ENCODE results near the gene CYP17A1. TPM values are rescaled to one million over a fixed set of nuclear protein-coding genes. Genes with fewer than 3 reads are reported as not detected.

Gene CYP17A1
- polyA plus RNA-seq (2013, experiment 1 of 2), result not detected
- polyA plus RNA-seq (2013, experiment 2 of 2), result not detected

GRCh38 chr10:102837230-102837721 is at the start of gene CYP17A1:
CYP17A1 (minus strand) TSS chr10:102837413; CDS start chr10:102837361, 52 bp downstream.
- Histone ChIP-seq H3K23ac (ENCODE audit: low read length in 2 of 2) (no peak within 1 kb of the TSS), H2BK12ac (ENCODE audit: low read length in 2 of 2) (no peak within 1 kb of the TSS)
- 93% methylated on average over 5 of the region's 5 CpGs for WGBS

GRCh38 chr10:102880256-102880655 is 43.0 kb upstream of the CYP17A1 start:
- Histone ChIP-seq H2AFZ (ENCODE audit: low read depth, low read length) (no peak overlapping the region), H2AK5ac (ENCODE audit: low read length, severe bottlenecking) (no peak overlapping the region), H3K36me3 (ENCODE audit: control insufficient read depth in 1 of 2, insufficient read depth in 2 of 2, low read depth in 1 of 2, low read length in 2 of 2) (peaks cover 0 to 8% of the 10 kb centered on the region in 2 experiments), H3K14ac (ENCODE audit: low read length in 2 of 2) (no peak overlapping the region), H2BK12ac (ENCODE audit: low read length in 2 of 2) (no peak overlapping the region), H3K27ac (ENCODE audit: low read length, poor library complexity, severe bottlenecking) (no peak overlapping the region), H3K18ac (ENCODE audit: low read depth in 1 of 2, low read length in 2 of 2) (no peak overlapping the region), H4K91ac (ENCODE audit: low read length) (no peak overlapping the region), H3K4me2 (ENCODE audit: low read length, poor library complexity, severe bottlenecking) (no peak overlapping the region), H2BK120ac (ENCODE audit: low read depth, low read length) (no peak overlapping the region), H4K8ac (ENCODE audit: low read length) (no peak overlapping the region), H2BK5ac (ENCODE audit: low read depth, low read length, poor library complexity, severe bottlenecking) (no peak overlapping the region), H3K4me1 (ENCODE audit: control insufficient read depth, insufficient read depth, low read depth, low read length) (no peaks in the 10 kb centered on the region), H3K4ac (ENCODE audit: low read depth in 1 of 2, low read length in 2 of 2) (no peak overlapping the region), H3K9ac (ENCODE audit: low read length) (no peak overlapping the region), H2BK15ac (ENCODE audit: low read depth, poor library complexity, severe bottlenecking) (no peak overlapping the region), H3K4me3 (ENCODE audit: insufficient read depth in 1 of 2, low read depth in 1 of 2, low read length in 2 of 2) (no peak overlapping the region), H3K79me1 (replicated peaks; ENCODE audit: low read length, poor library complexity, severe bottlenecking) (no peaks in the 10 kb centered on the region), H3K23ac (ENCODE audit: low read length in 2 of 2) (no peak overlapping the region), H3K27me3 (ENCODE audit: control insufficient read depth in 1 of 2, insufficient read depth in 1 of 2, low read length in 2 of 2) (no peaks in the 10 kb centered on the region), H3K9me3 (ENCODE audit: control insufficient read depth, low read length) (no peaks in the 10 kb centered on the region)
- no peak for DNase-seq
- 96% methylated on average over 2 of the region's 2 CpGs for WGBS

More at GRCh38 chr10:102837230-102837721, at the start of gene CYP17A1:
- H2BK5ac ChIP-seq (ENCODE audit: low read depth, low read length, poor library complexity, severe bottlenecking), result no peak within 1 kb of the TSS
- H3K9ac ChIP-seq (ENCODE audit: low read length), result no peak within 1 kb of the TSS
- no peaks in the 10 kb centered on the region for H3K36me3 ChIP-seq (ENCODE audit: control insufficient read depth in 1 of 2, insufficient read depth in 2 of 2, low read depth in 1 of 2, low read length in 2 of 2)
- H3K9me3 ChIP-seq (ENCODE audit: control insufficient read depth, low read length), result peaks cover 13% of the 10 kb centered on the region
- H3K4ac ChIP-seq (ENCODE audit: low read depth in 1 of 2, low read length in 2 of 2), result no peak within 1 kb of the TSS
- no peaks in the 10 kb centered on the region for H3K79me1 ChIP-seq (replicated peaks; ENCODE audit: low read length, poor library complexity, severe bottlenecking)
- H4K8ac ChIP-seq (ENCODE audit: low read length), result no peak within 1 kb of the TSS
- no peak within 1 kb of the TSS for H3K4me2 ChIP-seq (ENCODE audit: low read length, poor library complexity, severe bottlenecking)
- H4K91ac ChIP-seq (ENCODE audit: low read length), result no peak within 1 kb of the TSS
- no peak within 1 kb of the TSS for H2BK15ac ChIP-seq (ENCODE audit: low read depth, poor library complexity, severe bottlenecking)
- H3K4me1 ChIP-seq (ENCODE audit: control insufficient read depth, insufficient read depth, low read depth, low read length), result no peaks in the 10 kb centered on the region
- DNase-seq, result no peak
- no peak within 1 kb of the TSS for H3K14ac ChIP-seq (ENCODE audit: low read length in 2 of 2)
- no peak within 1 kb of the TSS for H2AK5ac ChIP-seq (ENCODE audit: low read length, severe bottlenecking)
- peaks cover 9 to 19% of the 10 kb centered on the region in 2 experiments for H3K27me3 ChIP-seq (ENCODE audit: control insufficient read depth in 1 of 2, insufficient read depth in 1 of 2, low read length in 2 of 2)
- H2BK120ac ChIP-seq (ENCODE audit: low read depth, low read length), result no peak within 1 kb of the TSS
- H2AFZ ChIP-seq (ENCODE audit: low read depth, low read length), result no peak within 1 kb of the TSS
- no peak within 1 kb of the TSS for H3K27ac ChIP-seq (ENCODE audit: low read length, poor library complexity, severe bottlenecking)
- H3K18ac ChIP-seq (ENCODE audit: low read depth in 1 of 2, low read length in 2 of 2), result no peak within 1 kb of the TSS
- H3K4me3 ChIP-seq (ENCODE audit: insufficient read depth in 1 of 2, low read depth in 1 of 2, low read length in 2 of 2), result no peak within 1 kb of the TSS

- Histone ChIP-seq H3K4me2 (ENCODE audit: low read length, poor library complexity, severe bottlenecking) (no peak overlapping the region), H2AFZ (ENCODE audit: low read depth, low read length) (no peak overlapping the region), H3K4ac (ENCODE audit: low read depth in 1 of 2, low read length in 2 of 2) (no peak overlapping the region), H3K36me3 (ENCODE audit: control insufficient read depth in 1 of 2, insufficient read depth in 2 of 2, low read depth in 1 of 2, low read length in 2 of 2) (peaks cover 0 to 8% of the 10 kb centered on the region in 2 experiments), H3K18ac (ENCODE audit: low read depth in 1 of 2, low read length in 2 of 2) (no peak overlapping the region), H3K14ac (ENCODE audit: low read length in 2 of 2) (no peak overlapping the region), H2AK5ac (ENCODE audit: low read length, severe bottlenecking) (no peak overlapping the region), H3K27ac (ENCODE audit: low read length, poor library complexity, severe bottlenecking) (no peak overlapping the region), H2BK12ac (ENCODE audit: low read length in 2 of 2) (no peak overlapping the region), H3K9me3 (ENCODE audit: control insufficient read depth, low read length) (no peaks in the 10 kb centered on the region), H3K4me1 (ENCODE audit: control insufficient read depth, insufficient read depth, low read depth, low read length) (no peaks in the 10 kb centered on the region), H3K27me3 (ENCODE audit: control insufficient read depth in 1 of 2, insufficient read depth in 1 of 2, low read length in 2 of 2) (no peaks in the 10 kb centered on the region), H4K91ac (ENCODE audit: low read length) (no peak overlapping the region), H2BK120ac (ENCODE audit: low read depth, low read length) (no peak overlapping the region), H3K9ac (ENCODE audit: low read length) (no peak overlapping the region), H3K4me3 (ENCODE audit: insufficient read depth in 1 of 2, low read depth in 1 of 2, low read length in 2 of 2) (no peak overlapping the region), H4K8ac (ENCODE audit: low read length) (no peak overlapping the region), H2BK5ac (ENCODE audit: low read depth, low read length, poor library complexity, severe bottlenecking) (no peak overlapping the region), H3K79me1 (replicated peaks; ENCODE audit: low read length, poor library complexity, severe bottlenecking) (no peaks in the 10 kb centered on the region), H3K23ac (ENCODE audit: low read length in 2 of 2) (no peak overlapping the region), H2BK15ac (ENCODE audit: low read depth, poor library complexity, severe bottlenecking) (no peak overlapping the region)
- no peak for DNase-seq
- 92% methylated on average over 3 of the region's 4 CpGs for WGBS
These were observed 41.4 kb upstream of the CYP17A1 start for GRCh38 chr10:102878629-102879028.

- Histone ChIP-seq H4K8ac (ENCODE audit: low read length) (no peak overlapping the region), H2BK120ac (ENCODE audit: low read depth, low read length) (no peak overlapping the region), H3K9ac (ENCODE audit: low read length) (no peak overlapping the region), H2BK12ac (ENCODE audit: low read length in 2 of 2) (no peak overlapping the region), H2BK15ac (ENCODE audit: low read depth, poor library complexity, severe bottlenecking) (no peak overlapping the region), H3K9me3 (ENCODE audit: control insufficient read depth, low read length) (no peaks in the 10 kb centered on the region), H3K27ac (ENCODE audit: low read length, poor library complexity, severe bottlenecking) (no peak overlapping the region), H2BK5ac (ENCODE audit: low read depth, low read length, poor library complexity, severe bottlenecking) (no peak overlapping the region), H2AK5ac (ENCODE audit: low read length, severe bottlenecking) (no peak overlapping the region), H3K79me1 (replicated peaks; ENCODE audit: low read length, poor library complexity, severe bottlenecking) (no peaks in the 10 kb centered on the region), H3K4me1 (ENCODE audit: control insufficient read depth, insufficient read depth, low read depth, low read length) (no peaks in the 10 kb centered on the region), H4K91ac (ENCODE audit: low read length) (no peak overlapping the region), H2AFZ (ENCODE audit: low read depth, low read length) (no peak overlapping the region), H3K36me3 (ENCODE audit: control insufficient read depth in 1 of 2, insufficient read depth in 2 of 2, low read depth in 1 of 2, low read length in 2 of 2) (peaks cover 0 to 8% of the 10 kb centered on the region in 2 experiments), H3K27me3 (ENCODE audit: control insufficient read depth in 1 of 2, insufficient read depth in 1 of 2, low read length in 2 of 2) (no peaks in the 10 kb centered on the region), H3K18ac (ENCODE audit: low read depth in 1 of 2, low read length in 2 of 2) (no peak overlapping the region), H3K4me3 (ENCODE audit: insufficient read depth in 1 of 2, low read depth in 1 of 2, low read length in 2 of 2) (no peak overlapping the region), H3K4me2 (ENCODE audit: low read length, poor library complexity, severe bottlenecking) (no peak overlapping the region), H3K14ac (ENCODE audit: low read length in 2 of 2) (no peak overlapping the region), H3K4ac (ENCODE audit: low read depth in 1 of 2, low read length in 2 of 2) (no peak overlapping the region), H3K23ac (ENCODE audit: low read length in 2 of 2) (no peak overlapping the region)
- DNase-seq, result no peak
- 88% methylated on average over 2 of the region's 2 CpGs for WGBS
These were observed 39.5 kb upstream of the CYP17A1 start for GRCh38 chr10:102876747-102877153.
